ENCODE data around the gene KLF13. TPM values are rescaled to one million over a fixed set of nuclear protein-coding genes. Genes with fewer than 3 reads are reported as not detected.

Gene KLF13
- total and polyA plus RNA-seq, 10 of the 15 experiments (the other 5 are each of a cell fraction or from before 2014, with no cell fraction given) = 20.3 to 109 (median 51.4) TPM

- TF ChIP-seq SREBF2 (IDR thresholded peaks at IDR 0.05; ENCODE audit: low read length) (no peak), ETV6 (conservative IDR thresholded peaks at IDR 0.05 in 1 of 2, IDR thresholded peaks at IDR 0.05 in 1 of 2; ENCODE audit: borderline replicate concordance in 1 of 2, low read depth in 1 of 2) (no peak), RB1 (IDR thresholded peaks at IDR 0.05; ENCODE audit: borderline replicate concordance) (no peak), CREB1 (IDR thresholded peaks at IDR 0.05; ENCODE audit: low read depth) (no peak), ZNF217 (IDR thresholded peaks at IDR 0.05) (no peak), HSF1 (IDR thresholded peaks at IDR 0.05; ENCODE audit: low read depth, low read length) (no peak), LARP7 (IDR thresholded peaks at IDR 0.05) (no peak), HCFC1 (IDR thresholded peaks at IDR 0.05; ENCODE audit: low read length) (no peak), NR2C1 (IDR thresholded peaks at IDR 0.05) (no peak), GATAD2B (conservative IDR thresholded peaks at IDR 0.05; ENCODE audit: low read depth) (no peak), HDGF (IDR thresholded peaks at IDR 0.05) (no peak)
Observed at GRCh38 chr15:31337352-31338031, 10.9 kb downstream of the KLF13 start (continued).
